Measurements from ENCODE around the gene KSR2. TPM values are rescaled to one million over a fixed set of nuclear protein-coding genes. Genes with fewer than 3 reads are reported as not detected.

Gene KSR2
- total RNA-seq, 1 donor from 2014 or later, result not detected

GRCh38 chr12:117437516-117438255 lies 531.1 kb downstream of the KSR2 start:
- no peak overlapping the region for H3K27ac ChIP-seq (replicated peaks)
- no peak for TF ChIP-seq CTCF (IDR thresholded peaks at IDR 0.05; ENCODE audit: borderline replicate concordance)

GRCh38 chr12:117433878-117434277 lies 534.9 kb downstream of the KSR2 start:
- TF ChIP-seq CTCF (IDR thresholded peaks at IDR 0.05; ENCODE audit: borderline replicate concordance), result no peak
- no peak for DNase-seq
- Histone ChIP-seq H3K4me3 (no peak overlapping the region), H3K36me3 (no peaks in the 10 kb centered on the region), H3K27me3 (ENCODE audit: low read depth) (no peaks in the 10 kb centered on the region), H3K4me1 (no peaks in the 10 kb centered on the region), H3K9me3 (replicated peaks) (no peaks in the 10 kb centered on the region), H3K27ac (replicated peaks) (no peak overlapping the region)
- intact Hi-C loops (cut with micrococcal nuclease), result no loop called here

More at GRCh38 chr12:117437516-117438255, 531.1 kb downstream of the KSR2 start:
- DNase-seq, result no peak
- Histone ChIP-seq H3K4me3 (no peak overlapping the region), H3K27me3 (ENCODE audit: low read depth) (no peaks in the 10 kb centered on the region), H3K9me3 (replicated peaks) (no peaks in the 10 kb centered on the region), H3K36me3 (no peaks in the 10 kb centered on the region), H3K4me1 (peaks cover 7% of the 10 kb centered on the region)
- intact Hi-C loops (cut with micrococcal nuclease), result no loop called here

- Histone ChIP-seq H3K36me3 (no peaks in the 10 kb centered on the region), H3K9me3 (replicated peaks) (peaks cover 5% of the 10 kb centered on the region), H3K27me3 (ENCODE audit: low read depth) (no peaks in the 10 kb centered on the region), H3K4me1 (no peaks in the 10 kb centered on the region), H3K4me3 (no peak overlapping the region), H3K27ac (replicated peaks) (no peak overlapping the region)
- no peak for DNase-seq
- intact Hi-C loops (cut with micrococcal nuclease), result no loop called here
- TF ChIP-seq CTCF (IDR thresholded peaks at IDR 0.05; ENCODE audit: borderline replicate concordance), result no peak
These were observed 538.5 kb downstream of the KSR2 start for GRCh38 chr12:117430246-117430645.

- H3K27me3 ChIP-seq (ENCODE audit: low read depth), result peaks cover 20% of the 10 kb centered on the region
- TF ChIP-seq CTCF (IDR thresholded peaks at IDR 0.05; ENCODE audit: borderline replicate concordance), result no peak
- H3K4me1 ChIP-seq, result no peaks in the 10 kb centered on the region
- no peaks in the 10 kb centered on the region for H3K36me3 ChIP-seq
- no peak for DNase-seq
- intact Hi-C loops (cut with micrococcal nuclease), result no loop called here
- no peak overlapping the region for H3K27ac ChIP-seq (replicated peaks)
- H3K9me3 ChIP-seq (replicated peaks), result peaks cover 5% of the 10 kb centered on the region
- no peak overlapping the region for H3K4me3 ChIP-seq
These were observed 541.6 kb downstream of the KSR2 start for GRCh38 chr12:117427211-117427610.

- intact Hi-C loops (cut with micrococcal nuclease), result no loop called here
These were observed 546.8 kb downstream of the KSR2 start for GRCh38 chr12:117421987-117422386.

More at GRCh38 chr12:117421987-117422386, 546.8 kb downstream of the KSR2 start:
- Histone ChIP-seq H3K4me1 (no peaks in the 10 kb centered on the region), H3K36me3 (no peaks in the 10 kb centered on the region), H3K9me3 (replicated peaks) (peaks cover 5% of the 10 kb centered on the region), H3K4me3 (no peak overlapping the region), H3K27me3 (ENCODE audit: low read depth) (peaks cover 41% of the 10 kb centered on the region), H3K27ac (replicated peaks) (no peak overlapping the region)
- no peak for DNase-seq
- no peak for TF ChIP-seq CTCF (IDR thresholded peaks at IDR 0.05; ENCODE audit: borderline replicate concordance)
